Activated T-cell treated with anti-CD3 and anti-CD28 coated beads, Interleukin-2, amount 50 U/mL, for 24 hours (primary cell): ENCODE results near the gene RXRA.

ENCODE experiments used
- DNase-seq: peaks from one replicate; pipeline ENCODE4 v3.0.0-alpha.2; 2020
- H3K27ac Mint-ChIP-seq: 2 replicates; pipeline ENCODE4 v1.8.0; 2020; ENCODE audit warnings: mild to moderate bottlenecking, mixed read lengths
- H3K27me3 Mint-ChIP-seq: 2 replicates; pipeline ENCODE4 v1.8.0; 2020; ENCODE audit warnings: mixed read lengths
- H3K36me3 Mint-ChIP-seq: 2 replicates; pipeline ENCODE4 v1.8.0; 2020; ENCODE audit warnings: low read depth, mixed read lengths
- H3K4me1 Mint-ChIP-seq: 2 replicates; pipeline ENCODE4 v1.8.0; 2020; ENCODE audit warnings: low read depth, mixed read lengths
- H3K4me3 Mint-ChIP-seq: 2 replicates; pipeline ENCODE4 v1.8.0; 2020; ENCODE audit warnings: mild to moderate bottlenecking, moderate library complexity, mixed read lengths
- H3K9me3 Mint-ChIP-seq: 2 replicates; pipeline ENCODE4 v1.8.0; 2020; ENCODE audit warnings: mixed read lengths

RXRA gene

GRCh38 chr9:134363450-134363849, 37.2 kb downstream of the RXRA start:
- no peaks in the 10 kb centered on the region for H3K4me1 Mint-ChIP-seq
- no peaks in the 10 kb centered on the region for H3K9me3 Mint-ChIP-seq
- no peaks in the 10 kb centered on the region for H3K27me3 Mint-ChIP-seq
- no peak overlapping the region for H3K27ac Mint-ChIP-seq
- no peaks in the 10 kb centered on the region for H3K36me3 Mint-ChIP-seq
- no peak overlapping the region for H3K4me3 Mint-ChIP-seq
- DNase-seq, result no peak

DNA sequence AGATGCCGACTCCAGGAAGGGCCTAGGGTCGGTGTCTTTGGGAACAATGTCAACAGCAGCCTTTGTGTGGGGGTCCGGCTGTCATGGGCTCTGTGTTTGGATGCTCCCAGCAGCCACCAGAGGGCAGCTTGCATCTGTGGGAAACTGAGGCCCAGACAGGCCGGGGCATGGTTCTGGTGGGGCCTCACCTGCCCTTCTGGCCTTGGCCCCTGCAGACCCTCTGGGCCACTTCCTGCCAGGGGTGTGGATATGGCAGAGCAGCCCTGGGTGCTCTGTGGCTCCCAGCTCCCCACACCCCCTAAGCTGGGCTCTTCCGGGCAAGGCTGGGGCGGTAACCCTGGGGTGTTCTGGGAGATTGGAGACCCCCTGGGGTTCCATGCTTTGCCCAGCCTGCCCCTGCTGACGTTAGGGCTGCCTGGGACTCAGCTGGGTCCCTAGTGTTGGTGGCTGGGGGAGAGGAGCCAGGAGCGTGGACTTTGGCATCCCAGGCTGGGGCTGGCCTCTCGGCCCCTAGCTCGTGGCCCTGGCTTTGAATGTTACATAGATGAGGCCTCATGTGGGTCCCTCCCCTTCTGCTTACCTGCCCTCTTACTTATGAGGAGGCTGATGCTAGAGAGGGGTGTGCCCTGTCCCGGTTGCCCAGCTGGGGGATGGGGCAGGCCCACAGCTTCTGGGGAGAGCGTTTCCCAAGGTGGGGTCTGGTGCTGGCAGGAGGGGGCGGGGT, 38.3 kb downstream of the RXRA start:
- no peaks in the 10 kb centered on the region for H3K9me3 Mint-ChIP-seq
- no peaks in the 10 kb centered on the region for H3K27me3 Mint-ChIP-seq
- DNase-seq, result no peak
- H3K4me1 Mint-ChIP-seq, result no peaks in the 10 kb centered on the region
- no peak overlapping the region for H3K27ac Mint-ChIP-seq
- H3K4me3 Mint-ChIP-seq, result no peak overlapping the region
- no peaks in the 10 kb centered on the region for H3K36me3 Mint-ChIP-seq

- Mint-ChIP-seq H3K27me3 (no peaks in the 10 kb centered on the region), H3K4me1 (no peaks in the 10 kb centered on the region), H3K4me3 (no peak overlapping the region), H3K9me3 (no peaks in the 10 kb centered on the region), H3K36me3 (no peaks in the 10 kb centered on the region), H3K27ac (no peak overlapping the region)
- no peak for DNase-seq
Measured at GRCh38 chr9:134365115-134365596, 38.9 kb downstream of the RXRA start.

- DNase-seq, result no peak
- no peaks in the 10 kb centered on the region for H3K4me1 Mint-ChIP-seq
- no peaks in the 10 kb centered on the region for H3K36me3 Mint-ChIP-seq
- H3K4me3 Mint-ChIP-seq, result no peak overlapping the region
- H3K27ac Mint-ChIP-seq, result no peak overlapping the region
- H3K27me3 Mint-ChIP-seq, result no peaks in the 10 kb centered on the region
- no peaks in the 10 kb centered on the region for H3K9me3 Mint-ChIP-seq
Measured at GRCh38 chr9:134365791-134366222, 39.6 kb downstream of the RXRA start.

GRCh38 chr9:134366223-134367031, 40.2 kb downstream of the RXRA start:
- Mint-ChIP-seq H3K9me3 (no peaks in the 10 kb centered on the region), H3K27ac (no peak overlapping the region), H3K4me3 (no peak overlapping the region), H3K4me1 (no peaks in the 10 kb centered on the region), H3K36me3 (no peaks in the 10 kb centered on the region), H3K27me3 (no peaks in the 10 kb centered on the region)
- no peak for DNase-seq

DNA sequence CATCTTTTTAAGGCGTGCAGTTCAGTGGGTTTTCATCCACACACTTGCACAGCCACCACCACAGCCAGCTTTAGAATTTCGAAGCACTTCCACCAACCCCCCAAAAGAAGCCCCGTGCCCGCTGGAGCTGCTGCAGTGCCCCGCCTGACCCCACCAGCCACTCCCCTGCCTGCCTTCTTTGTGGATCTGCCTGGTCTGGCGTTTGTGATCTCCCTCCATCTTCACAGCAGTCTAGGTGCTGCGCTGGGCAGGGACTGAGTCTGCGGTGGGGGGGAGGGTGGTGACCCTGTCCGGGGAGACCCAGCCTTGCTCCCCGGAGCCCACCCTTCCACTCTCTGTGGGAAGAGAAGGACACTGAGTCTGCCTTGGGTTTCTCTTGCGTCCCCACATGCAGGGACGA, 40.8 kb downstream of the RXRA start:
- no peaks in the 10 kb centered on the region for H3K9me3 Mint-ChIP-seq
- H3K4me1 Mint-ChIP-seq, result no peaks in the 10 kb centered on the region
- no peak overlapping the region for H3K4me3 Mint-ChIP-seq
- DNase-seq, result no peak
- no peak overlapping the region for H3K27ac Mint-ChIP-seq
- H3K27me3 Mint-ChIP-seq, result no peaks in the 10 kb centered on the region
- no peaks in the 10 kb centered on the region for H3K36me3 Mint-ChIP-seq

- Mint-ChIP-seq H3K9me3 (no peaks in the 10 kb centered on the region), H3K4me1 (no peaks in the 10 kb centered on the region), H3K27me3 (no peaks in the 10 kb centered on the region), H3K36me3 (no peaks in the 10 kb centered on the region), H3K27ac (no peak overlapping the region), H3K4me3 (no peak overlapping the region)
- DNase-seq, result no peak
Measured at GRCh38 chr9:134367791-134368490, 41.7 kb downstream of the RXRA start.

- Mint-ChIP-seq H3K4me3 (no peak overlapping the region), H3K9me3 (no peaks in the 10 kb centered on the region)
Measured at GRCh38 chr9:134368571-134368970, 42.3 kb downstream of the RXRA start.

GRCh38 chr9:134369416-134370212, 43.4 kb downstream of the RXRA start:
- Mint-ChIP-seq H3K4me3 (no peak overlapping the region), H3K27me3 (no peaks in the 10 kb centered on the region), H3K4me1 (no peaks in the 10 kb centered on the region), H3K36me3 (no peaks in the 10 kb centered on the region), H3K9me3 (no peaks in the 10 kb centered on the region), H3K27ac (no peak overlapping the region)
- DNase-seq, result no peak

More at GRCh38 chr9:134368571-134368970, 42.3 kb downstream of the RXRA start:
- no peak for DNase-seq
- Mint-ChIP-seq H3K4me1 (no peaks in the 10 kb centered on the region), H3K27me3 (no peaks in the 10 kb centered on the region), H3K36me3 (no peaks in the 10 kb centered on the region), H3K27ac (no peak overlapping the region)

DNA sequence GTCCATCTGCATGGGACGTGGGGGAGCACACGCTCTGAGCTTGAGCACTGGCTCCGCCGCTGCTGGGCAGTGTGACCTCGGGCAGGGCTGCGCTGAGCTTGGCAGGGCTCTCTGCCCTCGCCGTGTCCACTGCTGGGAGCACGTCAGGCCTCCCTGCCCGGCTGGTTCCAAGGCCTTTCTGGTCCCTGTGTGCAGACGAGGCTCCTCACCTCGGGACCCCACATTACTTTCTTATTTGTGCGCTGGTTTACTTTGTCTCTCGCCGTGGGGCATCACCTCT, 43.9 kb downstream of the RXRA start:
- H3K27me3 Mint-ChIP-seq, result no peaks in the 10 kb centered on the region
- H3K9me3 Mint-ChIP-seq, result no peaks in the 10 kb centered on the region
- no peaks in the 10 kb centered on the region for H3K4me1 Mint-ChIP-seq
- H3K27ac Mint-ChIP-seq, result no peak overlapping the region
- DNase-seq, result no peak
- no peak overlapping the region for H3K4me3 Mint-ChIP-seq
- H3K36me3 Mint-ChIP-seq, result no peaks in the 10 kb centered on the region

- DNase-seq, result no peak
- no peaks in the 10 kb centered on the region for H3K9me3 Mint-ChIP-seq
- H3K27me3 Mint-ChIP-seq, result no peaks in the 10 kb centered on the region
- no peaks in the 10 kb centered on the region for H3K36me3 Mint-ChIP-seq
- no peaks in the 10 kb centered on the region for H3K4me1 Mint-ChIP-seq
- H3K27ac Mint-ChIP-seq, result no peak overlapping the region
- no peak overlapping the region for H3K4me3 Mint-ChIP-seq
Measured at GRCh38 chr9:134370638-134371037, 44.4 kb downstream of the RXRA start.

- H3K27me3 Mint-ChIP-seq, result no peaks in the 10 kb centered on the region
- no peak for DNase-seq
- H3K9me3 Mint-ChIP-seq, result no peaks in the 10 kb centered on the region
- peaks cover 2% of the 10 kb centered on the region for H3K4me1 Mint-ChIP-seq
- no peak overlapping the region for H3K4me3 Mint-ChIP-seq
- H3K27ac Mint-ChIP-seq, result no peak overlapping the region
- H3K36me3 Mint-ChIP-seq, result no peaks in the 10 kb centered on the region
Measured at GRCh38 chr9:134371731-134372130, 45.5 kb downstream of the RXRA start.

GRCh38 chr9:134372581-134373267, 46.5 kb downstream of the RXRA start:
- Mint-ChIP-seq H3K4me3 (no peak overlapping the region), H3K9me3 (no peaks in the 10 kb centered on the region), H3K27ac (no peak overlapping the region), H3K4me1 (peaks cover 4% of the 10 kb centered on the region), H3K36me3 (no peaks in the 10 kb centered on the region), H3K27me3 (no peaks in the 10 kb centered on the region)
- no peak for DNase-seq

DNA sequence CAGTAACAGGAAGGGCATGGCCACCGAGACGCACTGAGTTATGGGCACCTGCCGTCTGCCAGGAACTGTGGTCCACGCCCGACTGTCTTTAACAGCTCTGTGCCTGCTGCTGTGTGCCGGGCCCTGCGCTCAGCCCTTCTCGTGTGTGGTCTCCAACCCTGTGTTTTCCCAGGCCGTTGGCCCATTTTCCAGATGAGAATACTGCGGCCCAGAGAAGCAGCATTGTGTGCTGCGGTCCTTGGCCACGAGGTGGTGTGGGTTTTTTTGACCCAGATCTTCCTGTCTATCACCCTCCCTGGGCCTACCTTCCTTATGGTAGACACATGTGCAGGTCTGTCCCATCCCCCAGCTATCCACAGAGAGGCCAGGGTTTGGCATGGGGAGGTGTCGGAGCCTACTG, 47.0 kb downstream of the RXRA start:
- Mint-ChIP-seq H3K27ac (no peak overlapping the region), H3K4me1 (peaks cover 4% of the 10 kb centered on the region), H3K4me3 (no peak overlapping the region), H3K27me3 (no peaks in the 10 kb centered on the region), H3K36me3 (no peaks in the 10 kb centered on the region), H3K9me3 (no peaks in the 10 kb centered on the region)
- no peak for DNase-seq
